Transverse colon (tissue), 4 donors: ENCODE measurements around the gene INPPL1. TPM values are rescaled to one million over a fixed set of nuclear protein-coding genes. Genes with fewer than 3 reads are reported as not detected.

Source experiments
- DNase-seq: peaks from one replicate; pipeline ENCODE4 v3.0.0-alpha.2; 2019
- H3K27ac ChIP-seq, 4 donors: fragments of 200-600 bp; sonication (generic); 2 replicates each; pipeline ENCODE4 v1.5.1; 2016 to 2018; ENCODE audit warnings: inconsistent platforms in 4 of 4
- H3K27me3 ChIP-seq: fragments of 200-600 bp; sonication (generic); 2 replicates; pipeline ENCODE4 v1.5.1; 2017; ENCODE audit warnings: inconsistent platforms
- H3K36me3 ChIP-seq, 4 donors: fragments of 200-600 bp; sonication (generic); 2 replicates each; pipeline ENCODE4 v1.5.1; 2017 to 2019; ENCODE audit warnings: inconsistent platforms in 4 of 4
- H3K4me1 ChIP-seq, 4 donors: fragments of 200-600 bp; sonication (generic); 2 replicates each; pipeline ENCODE4 v1.5.1; 2017 to 2020; ENCODE audit warnings: inconsistent platforms in 4 of 4
- H3K4me3 ChIP-seq, 4 donors: fragments of 200-600 bp; sonication (generic); 1 replicate in 1 of 4; 2 replicates in 3 of 4; pipeline versions ENCODE4 v1.5.1 to v1.6.1; 2017 to 2019; ENCODE audit warnings: inconsistent platforms in 4 of 4
- H3K9me3 ChIP-seq, 2 donors: fragments of 200-600 bp; sonication (generic); 2 replicates each; pipeline ENCODE4 v1.5.1; 2017 to 2019; ENCODE audit warnings: inconsistent platforms in 2 of 2
- EP300 ChIP-seq: sonication (generic); formaldehyde crosslinking; IDR thresholded peaks from one replicate; pipeline ENCODE4 v1.6.1; 2017; ENCODE audit warnings: antibody characterized with exemption, low read depth
- POLR2A ChIP-seq: fragments of 450-650 bp; IDR thresholded peaks from one replicate; pipeline ENCODE4 v1.6.1; 2016; ENCODE audit warnings: antibody characterized with exemption, mild to moderate bottlenecking, moderate library complexity
- POLR2AphosphoS5 ChIP-seq, 3 donors: sonication (generic); formaldehyde crosslinking; IDR thresholded peaks; one replicate each; pipeline ENCODE4 v1.6.1; 2016; ENCODE audit warnings: antibody characterized with exemption in 3 of 3
- WGBS, 2 donors: methylation state at CpG; one replicate each; pipeline ENCODE4 v1.1.5; 2018; ENCODE audit warnings: low coverage in 1 of 2; 5-methylcytosine and 5-hydroxymethylcytosine counted together
- in situ Hi-C, 4 donors: fragments of 200-750 bp; cut with MboI; loops; one replicate each; pipeline versions ENCODE4 v1.15.0 to v1.15.1; 2017; ENCODE audit warnings: low sequenced_read_pairs in 3 of 4, low pct_ligation_motif_present in 1 of 4, low pct_unique_long_range_greater_than_20kb in 1 of 4
- intact Hi-C: fragments of 100-400 bp; cut with DNase I; formaldehyde crosslinking; loops from one replicate; pipeline ENCODE4 v1.15.1; 2023; ENCODE audit warnings: low total_unique reads
- total RNA-seq, 4 donors: library from RNA; depleted of rRNA; stranded (reverse); fragments of >200 nt; gene quantifications; one replicate each; pipeline ENCODE4 v1.1.0, GENCODE V29; 2016
- TF ChIP-seq, protein P1 (sequence below), 5 experiments: fragments of 200-600 bp in 3 of 5; fragments of 450-650 bp in 2 of 5; sonication (generic) in 3 of 5; IDR thresholded peaks; 1 replicate in 2 of 5; 2 replicates in 3 of 5; pipeline ENCODE4 v1.5.1; 2016 to 2017; ENCODE audit warnings: antibody characterized with exemption in 5 of 5, inconsistent platforms in 3 of 5, mild to moderate bottlenecking in 2 of 5, moderate library complexity in 1 of 5

INPPL1 gene
- total RNA-seq, 4 donors from 2014 or later, result 92.8 to 388 (median 157) TPM

GRCh38 chr11:72245263-72245816 lies 20.8 kb downstream of the INPPL1 start:
- intact Hi-C loops (no loop called here), in situ Hi-C loops (no loop called here)
- no peak overlapping the region for H3K27ac ChIP-seq
- peaks cover 0 to 21% (median 13%) of the 10 kb centered on the region in 4 donors for H3K4me1 ChIP-seq
- no peaks in the 10 kb centered on the region for H3K9me3 ChIP-seq
- TF ChIP-seq EP300 (no peak), POLR2A (no peak), POLR2AphosphoS5 (IDR thresholded peaks at IDR 0.05) (no peak)
- TF ChIP-seq, protein P1, sequence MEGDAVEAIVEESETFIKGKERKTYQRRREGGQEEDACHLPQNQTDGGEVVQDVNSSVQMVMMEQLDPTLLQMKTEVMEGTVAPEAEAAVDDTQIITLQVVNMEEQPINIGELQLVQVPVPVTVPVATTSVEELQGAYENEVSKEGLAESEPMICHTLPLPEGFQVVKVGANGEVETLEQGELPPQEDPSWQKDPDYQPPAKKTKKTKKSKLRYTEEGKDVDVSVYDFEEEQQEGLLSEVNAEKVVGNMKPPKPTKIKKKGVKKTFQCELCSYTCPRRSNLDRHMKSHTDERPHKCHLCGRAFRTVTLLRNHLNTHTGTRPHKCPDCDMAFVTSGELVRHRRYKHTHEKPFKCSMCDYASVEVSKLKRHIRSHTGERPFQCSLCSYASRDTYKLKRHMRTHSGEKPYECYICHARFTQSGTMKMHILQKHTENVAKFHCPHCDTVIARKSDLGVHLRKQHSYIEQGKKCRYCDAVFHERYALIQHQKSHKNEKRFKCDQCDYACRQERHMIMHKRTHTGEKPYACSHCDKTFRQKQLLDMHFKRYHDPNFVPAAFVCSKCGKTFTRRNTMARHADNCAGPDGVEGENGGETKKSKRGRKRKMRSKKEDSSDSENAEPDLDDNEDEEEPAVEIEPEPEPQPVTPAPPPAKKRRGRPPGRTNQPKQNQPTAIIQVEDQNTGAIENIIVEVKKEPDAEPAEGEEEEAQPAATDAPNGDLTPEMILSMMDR (IDR thresholded peaks at IDR 0.05), result no peak
- WGBS, 2 donors, result 16% methylated on average over 19 of the region's 19 CpGs; no CpG with 5 or more reads in 1 of the 2 donors
- no peak for DNase-seq
- H3K27me3 ChIP-seq, result peaks cover 84% of the 10 kb centered on the region
- no peaks in the 10 kb centered on the region for H3K36me3 ChIP-seq
- no peak overlapping the region for H3K4me3 ChIP-seq

GRCh38 chr11:72247584-72247983 lies 23.0 kb downstream of the INPPL1 start:
- WGBS, 2 donors, result 46 to 67% methylated on average over 1 to 2 of the region's 2 CpGs

DNA sequence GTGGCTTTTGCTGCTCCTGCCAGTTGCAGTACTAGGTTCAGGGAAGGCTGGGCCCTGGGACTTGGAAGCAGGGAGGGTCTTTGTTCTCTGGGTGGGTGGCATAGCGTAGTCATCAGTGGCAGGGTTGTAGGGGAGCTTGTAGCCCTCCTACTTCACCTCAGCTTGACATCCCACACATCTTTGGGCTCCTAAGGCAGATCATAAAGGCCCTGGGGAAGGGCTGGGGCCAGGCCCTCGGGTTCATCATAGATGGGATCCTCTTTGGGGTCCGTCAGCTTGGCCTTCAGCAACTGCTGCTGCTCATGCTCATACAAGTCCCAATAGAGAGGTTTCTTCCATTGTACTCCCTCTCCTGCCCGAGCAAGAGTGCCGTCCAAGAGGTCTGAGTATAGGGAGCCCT lies 25.4 kb downstream of the INPPL1 start:
- Histone ChIP-seq H3K27ac (no peak overlapping the region), H3K4me1 (no peaks in the 10 kb centered on the region), H3K9me3 (no peaks in the 10 kb centered on the region), H3K27me3 (peaks cover 49% of the 10 kb centered on the region), H3K4me3 (no peak overlapping the region), H3K36me3 (no peaks in the 10 kb centered on the region)
- 81% methylated on average over 5 of the region's 5 CpGs; no CpG with 5 or more reads in 1 of the 2 donors for WGBS, 2 donors
- in situ Hi-C loops (no loop called here), intact Hi-C loops (no loop called here)
- TF ChIP-seq POLR2AphosphoS5 (IDR thresholded peaks at IDR 0.05) (no peak), EP300 (no peak), POLR2A (no peak)
- TF ChIP-seq, protein P1 (IDR thresholded peaks at IDR 0.05), result no peak
- DNase-seq, result no peak

More at GRCh38 chr11:72247584-72247983, 23.0 kb downstream of the INPPL1 start:
- TF ChIP-seq POLR2AphosphoS5 (IDR thresholded peaks at IDR 0.05), result no peak
- TF ChIP-seq, protein P1 (IDR thresholded peaks at IDR 0.05), result no peak
- no peak for TF ChIP-seq POLR2A
- no peak for TF ChIP-seq EP300
- no peak for DNase-seq
- peaks cover 68% of the 10 kb centered on the region for H3K27me3 ChIP-seq
- in situ Hi-C loops (no loop called here), intact Hi-C loops (no loop called here)
- no peaks in the 10 kb centered on the region for H3K9me3 ChIP-seq
- no peak overlapping the region for H3K27ac ChIP-seq
- peaks cover 0 to 13% (median 6%) of the 10 kb centered on the region in 4 donors for H3K4me1 ChIP-seq
- H3K36me3 ChIP-seq, result no peaks in the 10 kb centered on the region
- H3K4me3 ChIP-seq, result no peak overlapping the region

DNA sequence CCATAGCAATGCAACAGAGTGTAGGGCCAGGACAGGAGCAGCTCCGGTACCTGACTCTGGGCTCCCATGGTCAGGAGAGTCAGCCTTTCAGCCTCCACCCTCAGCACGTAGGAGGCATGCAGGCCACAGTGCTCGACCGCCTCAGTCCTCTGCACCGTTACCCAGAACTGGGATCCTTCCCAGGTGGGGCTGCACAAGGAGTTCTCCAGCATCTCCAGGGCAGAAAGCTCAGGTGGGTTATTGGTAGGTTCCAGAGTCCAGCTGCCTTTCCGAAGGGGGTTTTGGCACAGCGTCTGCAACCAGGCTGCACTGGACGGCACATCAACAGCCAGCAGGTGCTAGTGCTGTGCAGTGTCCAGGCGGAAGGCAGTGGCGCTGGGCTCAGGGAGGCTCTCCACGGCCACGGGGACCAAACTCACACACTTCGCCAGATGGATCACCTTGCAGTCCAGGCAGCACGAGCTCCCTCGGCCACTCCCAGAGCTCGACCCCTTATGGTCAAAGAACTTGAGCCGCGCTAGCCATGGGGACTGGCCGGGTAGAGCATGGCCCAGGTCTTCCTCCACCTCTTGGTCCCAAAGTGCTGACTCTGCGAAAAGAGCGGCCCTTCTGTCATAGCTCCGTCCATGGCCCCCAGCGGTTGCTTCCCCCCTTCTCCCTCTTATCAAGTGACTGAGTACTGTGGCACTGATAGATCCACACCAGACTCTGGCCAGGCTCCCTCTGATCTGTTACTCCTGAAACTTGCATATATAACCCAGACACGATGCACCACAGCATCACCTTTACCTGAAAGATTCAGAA lies 26.3 kb downstream of the INPPL1 start:
- H3K9me3 ChIP-seq, result no peaks in the 10 kb centered on the region
- intact Hi-C loops, result no loop called here
- H3K4me1 ChIP-seq, result no peaks in the 10 kb centered on the region
- no peak for DNase-seq
- in situ Hi-C loops, result no loop called here
- TF ChIP-seq, protein P1 (IDR thresholded peaks at IDR 0.05), result no peak
- no peak for TF ChIP-seq POLR2AphosphoS5 (IDR thresholded peaks at IDR 0.05)
- no peak for TF ChIP-seq EP300
- no peak for TF ChIP-seq POLR2A
- H3K4me3 ChIP-seq, result no peak overlapping the region
- H3K27me3 ChIP-seq, result peaks cover 40% of the 10 kb centered on the region
- 84% methylated on average over 19 of the region's 24 CpGs; no CpG with 5 or more reads in 1 of the 2 donors for WGBS, 2 donors
- H3K27ac ChIP-seq, result no peak overlapping the region
- H3K36me3 ChIP-seq, result no peaks in the 10 kb centered on the region
